ENCODE measurements around the gene ICE1.

Gene ICE1

GRCh38 chr5:5374009-5374715 is 48.3 kb upstream of the ICE1 start:
- Histone ChIP-seq H2AFZ (ENCODE audit: low read depth, low read length) (no peak overlapping the region), H3K27me3 (ENCODE audit: insufficient read depth, low read length, poor library complexity) (no peaks in the 10 kb centered on the region), H3K4me1 (ENCODE audit: insufficient read depth, low read length) (no peaks in the 10 kb centered on the region), H3K4me3 (ENCODE audit: low read depth in 1 of 2, low read length in 2 of 2) (no peak overlapping the region), H3K4me2 (ENCODE audit: insufficient read depth, low read length) (no peak overlapping the region), H3K36me3 (ENCODE audit: insufficient read depth, low read length) (no peaks in the 10 kb centered on the region), H3K27ac (ENCODE audit: low read length) (no peak overlapping the region), H3K79me2 (ENCODE audit: insufficient read depth, low read length) (no peaks in the 10 kb centered on the region), H3K9ac (ENCODE audit: low read depth, low read length) (no peak overlapping the region), H3K9me3 (ENCODE audit: insufficient read depth, low read length, severe bottlenecking) (no peaks in the 10 kb centered on the region), H4K20me1 (ENCODE audit: insufficient read depth, low read length) (no peaks in the 10 kb centered on the region)
- ATAC-seq (ENCODE audit: insufficient read depth, low read depth) (no peak), DNase-seq (no peak)
- TF ChIP-seq EZH2 (IDR thresholded peaks at IDR 0.05; ENCODE audit: borderline replicate concordance, low read depth, low read length, severe bottlenecking) (no peak), CTCF (IDR thresholded peaks at IDR 0.05; ENCODE audit: borderline replicate concordance, extremely low read depth, low read length, poor library complexity, severe bottlenecking) (no peak)

- Histone ChIP-seq H4K20me1 (ENCODE audit: insufficient read depth, low read length) (no peaks in the 10 kb centered on the region), H3K4me3 (ENCODE audit: low read depth in 1 of 2, low read length in 2 of 2) (no peak overlapping the region), H3K9me3 (ENCODE audit: insufficient read depth, low read length, severe bottlenecking) (no peaks in the 10 kb centered on the region), H3K79me2 (ENCODE audit: insufficient read depth, low read length) (no peaks in the 10 kb centered on the region), H3K4me2 (ENCODE audit: insufficient read depth, low read length) (no peak overlapping the region), H2AFZ (ENCODE audit: low read depth, low read length) (no peak overlapping the region), H3K27me3 (ENCODE audit: insufficient read depth, low read length, poor library complexity) (no peaks in the 10 kb centered on the region), H3K9ac (ENCODE audit: low read depth, low read length) (no peak overlapping the region), H3K4me1 (ENCODE audit: insufficient read depth, low read length) (no peaks in the 10 kb centered on the region), H3K27ac (ENCODE audit: low read length) (no peak overlapping the region), H3K36me3 (ENCODE audit: insufficient read depth, low read length) (no peaks in the 10 kb centered on the region)
- no peak for ATAC-seq (ENCODE audit: insufficient read depth, low read depth)
- TF ChIP-seq CTCF (IDR thresholded peaks at IDR 0.05; ENCODE audit: borderline replicate concordance, extremely low read depth, low read length, poor library complexity, severe bottlenecking) (no peak), EZH2 (IDR thresholded peaks at IDR 0.05; ENCODE audit: borderline replicate concordance, low read depth, low read length, severe bottlenecking) (no peak)
- DNase-seq = no peak
Measured at GRCh38 chr5:5377780-5378179, 44.7 kb upstream of the ICE1 start.

DNA sequence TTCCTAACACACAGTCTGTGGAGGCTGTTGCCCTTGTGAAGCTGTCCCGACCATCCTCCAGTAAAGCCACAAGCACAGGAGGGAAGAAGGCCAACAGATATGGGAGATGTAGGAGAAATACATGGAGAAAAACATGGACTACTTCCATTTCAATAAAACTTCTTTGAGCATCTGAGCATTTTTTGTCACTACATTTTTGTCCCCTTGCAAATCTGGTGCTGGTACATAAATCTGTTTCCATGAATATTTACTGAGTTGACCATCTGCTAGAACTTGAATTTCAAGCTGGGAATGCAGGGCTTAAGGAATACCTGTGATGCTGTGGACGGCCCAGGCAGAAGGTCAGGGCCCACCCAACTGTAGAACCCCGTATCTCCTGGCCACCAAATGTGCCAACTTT is 43.9 kb upstream of the ICE1 start:
- ATAC-seq (ENCODE audit: insufficient read depth, low read depth) (no peak), DNase-seq (no peak)
- Histone ChIP-seq H4K20me1 (ENCODE audit: insufficient read depth, low read length) (no peaks in the 10 kb centered on the region), H3K79me2 (ENCODE audit: insufficient read depth, low read length) (no peaks in the 10 kb centered on the region), H3K36me3 (ENCODE audit: insufficient read depth, low read length) (no peaks in the 10 kb centered on the region), H3K4me3 (ENCODE audit: low read depth in 1 of 2, low read length in 2 of 2) (no peak overlapping the region), H3K9me3 (ENCODE audit: insufficient read depth, low read length, severe bottlenecking) (no peaks in the 10 kb centered on the region), H3K4me1 (ENCODE audit: insufficient read depth, low read length) (no peaks in the 10 kb centered on the region), H3K9ac (ENCODE audit: low read depth, low read length) (no peak overlapping the region), H3K27ac (ENCODE audit: low read length) (no peak overlapping the region), H3K4me2 (ENCODE audit: insufficient read depth, low read length) (no peak overlapping the region), H3K27me3 (ENCODE audit: insufficient read depth, low read length, poor library complexity) (no peaks in the 10 kb centered on the region), H2AFZ (ENCODE audit: low read depth, low read length) (no peak overlapping the region)
- TF ChIP-seq CTCF (IDR thresholded peaks at IDR 0.05; ENCODE audit: borderline replicate concordance, extremely low read depth, low read length, poor library complexity, severe bottlenecking) (no peak), EZH2 (IDR thresholded peaks at IDR 0.05; ENCODE audit: borderline replicate concordance, low read depth, low read length, severe bottlenecking) (no peak)
